HEK293 (cell line): ENCODE measurements around the gene LDLRAD3.

Experiments
- CTCF ChIA-PET: fragments of 350-600 bp; formaldehyde crosslinking; extraction: SDS; loops from one replicate; lab custom pipeline; 2021; ENCODE audit warnings: antibody characterized with exemption; lab: Yijun Ruan, JAX
- POLR2A ChIA-PET: fragments of 300-600 bp; formaldehyde crosslinking; extraction: SDS; loops from one replicate; lab custom pipeline; 2020; ENCODE audit warnings: antibody characterized with exemption, inconsistent platforms; lab: Yijun Ruan, JAX
- H3K27ac ChIP-seq: fragments of 200-500 bp; sonication (Bioruptor generic); 2 replicates; pipeline ENCODE4 v1.5.1; 2014; ENCODE audit warnings: low read depth, low read length, control low read depth, inconsistent platforms; ENCODE audit errors: extremely low read depth
- H3K36me3 ChIP-seq, 2 experiments: fragments of 200-500 bp in 1 of 2; sonication (Bioruptor generic) in 1 of 2; 1 replicate in 1 of 2; 2 replicates in 1 of 2; pipeline ENCODE4 v1.5.1; 2014 to 2017; ENCODE audit warnings: inconsistent platforms in 2 of 2, low read length in 2 of 2; ENCODE audit not compliant: control insufficient read depth in 2 of 2, insufficient read depth in 1 of 2
- H3K4me1 ChIP-seq: fragments of 200-500 bp; sonication (Bioruptor generic); 2 replicates; pipeline ENCODE4 v1.5.1; 2014; ENCODE audit warnings: mild to moderate bottlenecking, low read length, inconsistent platforms; ENCODE audit not compliant: control insufficient read depth, insufficient read depth
- H3K4me3 ChIP-seq: 2 replicates; pipeline ENCODE4 v1.5.1; 2011; ENCODE audit warnings: low read depth, mild to moderate bottlenecking, control low read depth, low read length, moderate library complexity
- H3K9me3 ChIP-seq: fragments of 200-500 bp; sonication (Bioruptor generic); 2 replicates; pipeline ENCODE4 v1.5.1; 2014; ENCODE audit warnings: low read depth, low read length, inconsistent platforms; ENCODE audit not compliant: control insufficient read depth, insufficient read depth
- KLF16 ChIP-seq: fragments of 450-650 bp; formaldehyde crosslinking; IDR thresholded peaks from 2 replicates; pipeline ENCODE4 v1.5.1; 2017; ENCODE audit warnings: missing biosample characterization, missing genetic modification characterization
- REPIN1 ChIP-seq: fragments of 450-650 bp; formaldehyde crosslinking; IDR thresholded peaks from 2 replicates; pipeline ENCODE4 v1.5.1; 2017; ENCODE audit warnings: missing biosample characterization, missing genetic modification characterization, low read depth
- SCRT1 ChIP-seq: fragments of 450-650 bp; formaldehyde crosslinking; IDR thresholded peaks from 2 replicates; pipeline ENCODE4 v1.5.1; 2016; ENCODE audit warnings: missing biosample characterization, missing genetic modification characterization, borderline replicate concordance
- SCRT2 ChIP-seq: fragments of 450-650 bp; formaldehyde crosslinking; IDR thresholded peaks from 2 replicates; pipeline ENCODE4 v1.5.1; 2016; ENCODE audit warnings: missing biosample characterization, missing genetic modification characterization
- SP2 ChIP-seq: fragments of 450-650 bp; formaldehyde crosslinking; IDR thresholded peaks from 2 replicates; pipeline ENCODE4 v1.5.1; 2016; ENCODE audit warnings: missing biosample characterization, missing genetic modification characterization
- TSHZ1 ChIP-seq: fragments of 450-650 bp; formaldehyde crosslinking; IDR thresholded peaks from 2 replicates; pipeline ENCODE4 v1.5.1; 2016; ENCODE audit warnings: missing biosample characterization, missing genetic modification characterization, borderline replicate concordance
- ZBTB49 ChIP-seq: fragments of 450-650 bp; formaldehyde crosslinking; IDR thresholded peaks from 2 replicates; pipeline ENCODE4 v1.5.1; 2016; ENCODE audit warnings: missing biosample characterization, missing genetic modification characterization, low read depth
- ZFP37 ChIP-seq: fragments of 450-650 bp; formaldehyde crosslinking; IDR thresholded peaks from 2 replicates; pipeline ENCODE4 v1.5.1; 2016; ENCODE audit warnings: missing biosample characterization, missing genetic modification characterization
- ZFP69B ChIP-seq: fragments of 450-650 bp; formaldehyde crosslinking; IDR thresholded peaks from 2 replicates; pipeline ENCODE4 v1.5.1; 2016; ENCODE audit warnings: missing biosample characterization, missing genetic modification characterization
- ZNF555 ChIP-seq: fragments of 450-650 bp; formaldehyde crosslinking; conservative IDR thresholded peaks from 2 replicates; pipeline ENCODE4 v1.5.1; 2017; ENCODE audit warnings: missing biosample characterization, mild to moderate bottlenecking, missing genetic modification characterization, inconsistent platforms

LDLRAD3 gene

DNA sequence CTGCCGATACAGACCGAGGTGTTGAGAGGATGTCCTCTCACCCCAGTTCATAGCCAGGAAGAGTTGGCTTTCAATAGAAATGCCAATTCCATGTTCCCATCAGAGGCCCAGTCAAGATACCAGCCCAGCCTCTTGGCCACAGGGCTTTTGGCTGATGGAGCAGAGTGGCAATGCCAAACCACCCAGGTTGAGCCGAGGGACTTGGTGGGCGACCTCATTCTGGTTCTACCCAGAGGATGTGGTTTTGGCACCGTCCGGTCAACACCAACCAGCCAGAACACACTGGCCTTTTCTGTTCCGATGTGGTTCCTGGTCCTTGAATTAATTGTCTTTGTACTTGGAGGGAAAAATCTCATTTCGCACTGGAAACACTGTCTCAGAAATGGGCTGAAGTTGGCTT lies 284.8 kb downstream of the LDLRAD3 start (continued):
- TF ChIP-seq SCRT1 (tag by site-specific recombination), result no peak
- no peak for TF ChIP-seq ZNF555 (tag by site-specific recombination)
- TF ChIP-seq TSHZ1 (tag by site-specific recombination), result no peak
- TF ChIP-seq, all 188 proteins: peak for 0

- Histone ChIP-seq H3K9me3 (no peaks in the 10 kb centered on the region), H3K4me1 (peaks cover 2% of the 10 kb centered on the region; the same call in 1 of the 2 replicates), H3K4me3 (no peak overlapping the region), H3K36me3 (no peaks in the 10 kb centered on the region), H3K27ac (no peak overlapping the region)
- POLR2A ChIA-PET, result no interaction called here
- CTCF ChIA-PET, result no interaction called here
- TF ChIP-seq ZBTB49 (no peak), SP2 (tag by site-specific recombination) (no peak), KLF16 (tag by site-specific recombination) (no peak), SCRT2 (tag by site-specific recombination) (peak; percentile 42; the same call in 1 of the 2 replicates), TSHZ1 (tag by site-specific recombination) (no peak), ZFP37 (tag by site-specific recombination) (no peak), REPIN1 (tag by site-specific recombination) (no peak), SCRT1 (tag by site-specific recombination) (0 out of 2 replicates have a peak, but pooled peaks have one; percentile 16), ZFP69B (tag by site-specific recombination) (no peak)
Measured at GRCh38 chr11:36229091-36229705, 285.3 kb downstream of the LDLRAD3 start.
